Occipital lobe (tissue), 2 donors: ENCODE measurements around the gene SSC4D. TPM values are rescaled to one million over a fixed set of nuclear protein-coding genes. Genes with fewer than 3 reads are reported as not detected.
A peak's percentile ranks its signal among the peaks of the same experiment; 100 is the strongest.
"Not testable (repeated sequence)": the region's sequence is repeated elsewhere in the genome, so short reads cannot be mapped to it uniquely, and the experiment has no call there.

Experiments
- DNase-seq: peaks from one replicate; lab custom pipeline; 2025; lab: John Stamatoyannopoulos, UW
- total RNA-seq: library from RNA; depleted of rRNA; stranded (reverse); fragments of >200 nt; gene quantifications from one replicate; pipeline ENCODE4 v1.2.3, GENCODE V29; 2014

SSC4D gene
- 0.94 TPM for total RNA-seq

DNA sequence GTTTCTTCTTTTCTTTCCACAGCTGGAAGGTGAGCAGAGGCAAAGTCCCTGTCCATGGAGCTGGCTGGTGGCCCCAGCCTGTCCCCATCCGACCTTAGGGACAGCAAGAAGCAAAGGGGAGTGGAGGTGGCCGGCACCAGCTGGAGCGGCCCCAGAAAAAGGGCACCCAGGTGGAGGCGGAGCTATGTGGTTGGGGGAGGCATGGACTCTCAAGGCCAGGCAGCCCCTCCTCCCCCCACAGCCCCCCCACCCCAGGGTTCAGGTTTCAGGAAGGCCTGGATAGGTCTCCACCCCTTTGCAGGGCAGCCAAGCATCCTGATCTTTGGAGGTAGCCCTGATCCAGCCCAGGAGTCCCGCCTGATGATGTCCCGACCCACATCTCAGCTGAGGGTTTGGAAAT, at the start of gene SSC4D:
Gene SSC4D (minus strand): TSS at position 161 of the 400 bp plus-strand sequence. CDS start 5,258 bp downstream, outside the sequence.
- no peak for DNase-seq

DNA sequence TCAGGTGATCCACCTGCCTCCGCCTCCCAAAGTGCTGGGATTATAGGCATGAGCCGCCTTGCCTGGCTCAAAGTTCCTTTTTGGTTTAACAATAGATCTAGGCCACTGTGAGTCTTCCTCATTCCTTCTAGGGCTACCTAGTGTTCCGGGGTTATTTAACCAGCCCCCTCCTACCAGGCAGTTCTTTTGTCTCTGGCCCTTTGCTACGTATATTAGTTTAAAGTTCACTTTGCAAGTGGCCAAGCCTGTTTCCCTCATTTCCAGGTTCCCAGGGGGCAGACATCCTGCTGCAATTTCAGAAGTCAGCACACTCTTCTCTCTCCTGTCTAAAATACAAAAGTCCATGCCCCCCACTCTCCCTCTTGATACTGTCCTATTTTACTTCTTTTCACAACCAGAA, 49.0 kb upstream of the SSC4D start:
- DNase-seq = not testable (repeated sequence)

DNA sequence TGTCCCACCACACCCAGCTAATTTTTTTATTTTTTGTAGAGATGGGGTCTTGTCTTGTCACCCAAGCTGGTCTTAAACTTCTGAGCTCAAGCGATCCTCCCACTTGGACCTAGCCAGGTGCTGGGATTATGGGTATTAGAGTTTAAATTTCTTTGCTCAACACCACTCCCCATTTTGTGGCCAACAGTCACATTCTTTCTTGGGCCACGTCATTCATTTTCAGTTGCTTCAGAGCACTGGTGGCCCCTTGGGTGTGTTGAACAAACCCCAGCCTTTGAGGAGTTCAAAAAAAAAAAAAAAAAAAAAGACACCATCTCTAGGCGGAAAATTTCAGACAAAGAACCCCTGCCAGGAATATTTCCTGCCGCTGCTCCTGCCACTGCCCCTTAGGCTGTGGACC, 47.5 kb upstream of the SSC4D start:
- not testable (repeated sequence) for DNase-seq

DNA sequence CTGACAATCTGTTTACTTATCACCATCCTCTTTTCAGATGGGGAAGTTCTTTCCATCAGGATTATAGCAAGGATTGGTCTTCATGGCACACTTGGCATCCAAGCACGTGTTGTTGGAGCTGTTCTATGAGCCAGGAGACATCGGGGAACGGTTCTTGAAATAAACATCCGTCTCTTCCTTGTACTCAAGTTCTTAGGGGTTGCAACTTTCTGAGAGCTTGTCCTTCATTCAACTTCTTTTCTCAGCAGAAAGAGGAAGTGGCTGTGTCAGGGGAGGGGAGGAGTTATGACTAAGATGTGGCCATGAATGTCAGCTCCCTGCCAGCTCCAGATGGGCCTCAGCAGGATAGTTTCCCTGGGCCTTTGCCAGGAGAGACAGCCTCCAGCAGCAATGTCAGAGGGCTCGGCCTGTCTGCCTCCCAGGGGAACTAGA, 36.1 kb upstream of the SSC4D start:
- DNase-seq = not testable (repeated sequence)

DNA sequence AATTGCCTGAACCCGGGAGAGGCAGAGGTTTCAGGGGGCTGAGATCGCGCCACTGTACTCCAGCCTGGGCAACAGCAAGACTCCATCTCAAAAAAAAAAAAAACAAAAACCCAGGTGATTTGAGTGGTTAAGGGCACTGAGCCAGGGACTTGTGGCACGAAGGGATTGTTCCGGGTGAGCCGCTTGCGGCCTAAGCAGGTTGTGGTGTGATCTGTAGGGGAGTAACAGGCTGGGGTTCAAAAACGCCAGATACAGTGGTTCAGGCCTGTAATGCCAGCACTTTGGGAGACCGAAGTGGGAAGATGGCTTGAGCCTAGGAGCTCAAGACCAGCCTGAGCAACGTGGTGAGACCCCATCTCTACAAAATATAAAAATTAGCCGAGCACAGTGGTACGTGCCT, 34.3 kb upstream of the SSC4D start:
- not testable (repeated sequence) for DNase-seq

DNA sequence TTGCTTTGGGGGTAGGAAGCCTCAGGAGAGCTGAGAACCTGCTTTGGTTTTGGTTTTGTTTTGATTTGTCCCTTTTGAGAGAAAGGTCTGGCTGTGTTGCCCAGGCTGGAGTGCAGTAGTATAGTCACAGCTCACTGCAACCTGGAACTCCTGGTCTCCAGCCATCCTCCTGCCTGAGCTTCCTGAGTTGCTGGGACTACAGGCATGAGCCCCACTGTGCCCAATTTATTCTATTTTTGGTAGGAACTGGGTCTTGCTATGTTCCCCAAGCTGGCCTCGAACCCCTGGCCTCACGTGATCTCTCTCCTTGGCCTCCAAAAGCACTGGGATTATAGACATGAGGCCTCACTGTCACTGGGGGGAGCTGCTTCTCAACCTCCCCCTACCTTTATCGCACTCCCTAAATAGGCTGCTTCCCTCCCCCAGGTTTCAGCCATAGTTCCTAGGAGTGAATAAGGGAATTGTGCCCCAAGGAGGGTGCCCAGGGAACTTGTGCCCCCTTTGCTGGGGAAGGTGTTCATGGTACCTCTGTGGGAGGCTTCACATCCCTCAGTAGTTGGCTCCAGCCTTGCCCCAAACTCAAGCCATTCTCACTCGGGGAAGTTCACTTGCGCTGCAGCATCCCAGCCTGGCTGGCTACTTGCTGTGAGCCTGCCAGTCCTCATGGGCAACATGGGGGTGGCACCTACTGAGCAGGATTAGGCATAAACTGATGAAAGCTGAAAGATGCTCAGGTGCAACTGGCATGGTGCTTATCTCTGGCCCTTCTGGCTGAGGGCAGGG, 33.4 kb upstream of the SSC4D start:
- not testable (repeated sequence) for DNase-seq

DNA sequence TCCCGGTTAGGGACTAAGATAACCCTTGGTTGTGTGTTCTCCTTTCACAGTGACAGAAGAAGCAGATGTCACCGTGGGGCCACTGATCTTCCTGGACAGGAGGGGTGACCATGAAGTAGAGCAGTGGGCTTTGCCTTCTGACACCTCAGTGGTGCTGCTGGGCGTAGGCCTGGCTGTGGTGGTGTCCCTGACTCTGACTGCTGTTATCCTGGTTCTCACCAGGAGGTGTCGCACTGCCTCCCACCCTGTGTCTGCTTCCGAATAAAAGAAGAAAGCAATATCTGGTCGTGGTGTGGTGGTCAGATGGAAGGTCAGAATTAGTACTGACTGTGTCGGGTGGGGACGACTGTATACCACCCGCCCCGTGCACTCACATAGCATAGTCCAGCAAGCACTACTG, 32.3 kb upstream of the SSC4D start:
- not testable (repeated sequence) for DNase-seq

DNA sequence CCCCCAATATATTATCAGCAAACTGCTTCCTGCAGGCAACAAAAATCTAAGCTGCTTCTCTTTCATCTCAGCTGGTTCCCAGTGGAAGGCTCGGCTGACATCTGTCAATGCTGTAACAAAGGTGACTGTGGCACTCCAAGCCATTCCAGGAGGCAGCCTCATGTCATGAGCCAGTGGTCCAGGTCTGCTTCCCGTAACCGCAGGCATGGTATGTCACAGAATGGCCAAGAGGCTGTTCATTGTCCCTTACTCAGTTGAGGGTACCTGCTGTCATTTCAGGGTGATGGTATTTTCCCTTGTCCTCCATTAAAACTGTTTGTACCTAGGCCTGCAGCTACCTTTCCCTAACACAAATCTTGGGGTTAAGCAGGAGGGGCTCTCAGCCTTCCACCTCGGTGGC, 30.9 kb upstream of the SSC4D start:
- not testable (repeated sequence) for DNase-seq

DNA sequence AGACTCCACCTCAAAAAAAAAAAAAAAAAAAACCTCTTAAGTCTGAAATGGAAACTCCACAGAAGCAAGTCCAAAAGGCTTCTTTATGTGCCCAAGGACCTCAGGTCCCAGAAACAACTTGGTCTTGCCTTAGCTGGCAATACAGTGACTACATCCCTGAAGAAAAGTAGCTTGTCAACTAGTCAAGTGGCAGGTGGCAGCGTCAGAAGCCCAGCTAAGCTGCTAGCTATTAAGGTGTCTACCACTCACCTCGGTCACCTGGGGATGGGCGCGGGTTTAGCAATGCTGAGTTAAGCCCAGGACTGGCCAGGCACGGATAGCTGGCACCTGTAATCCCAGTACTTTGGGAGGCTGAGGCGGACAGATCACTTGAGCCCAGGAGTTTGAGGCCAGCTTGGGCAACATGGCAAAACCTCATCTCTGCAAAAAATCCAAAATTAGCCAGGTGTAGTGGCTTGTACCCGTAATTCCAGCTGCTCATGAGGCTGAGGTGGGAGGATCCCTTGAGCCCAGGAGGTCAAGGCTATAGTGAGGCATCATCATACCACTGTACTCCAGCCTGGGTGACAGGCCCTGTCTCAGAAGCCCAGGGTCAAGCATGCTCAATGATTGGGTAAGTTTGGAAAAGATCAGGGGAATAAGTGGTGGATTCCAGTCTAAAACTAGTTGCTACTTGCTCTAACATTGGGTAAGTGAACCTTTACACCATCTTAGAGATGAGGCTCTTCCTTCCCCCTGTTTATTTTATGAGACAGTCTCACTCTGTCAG, 29.8 kb upstream of the SSC4D start:
- DNase-seq = not testable (repeated sequence)

DNA sequence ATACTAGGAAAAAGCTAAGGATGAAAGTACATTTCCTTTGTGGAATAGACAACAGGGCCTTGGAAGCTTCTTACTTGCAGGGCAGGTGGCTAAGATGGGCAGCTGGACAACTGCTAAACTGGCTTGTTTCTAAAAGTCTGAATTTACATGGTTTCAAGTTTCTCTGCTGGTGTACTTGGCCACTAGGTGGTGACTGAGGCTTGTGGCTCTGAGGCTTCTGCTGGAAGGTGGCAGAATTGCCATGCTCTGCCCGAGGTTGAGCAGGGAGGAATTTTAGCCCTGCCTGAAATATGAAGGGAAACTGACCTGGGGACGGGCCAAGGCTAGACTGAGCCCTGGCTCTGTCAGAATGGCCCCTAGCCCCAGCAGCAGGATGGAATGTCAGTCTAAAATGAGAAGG, 28.4 kb upstream of the SSC4D start:
- DNase-seq = peak; percentile 67

DNA sequence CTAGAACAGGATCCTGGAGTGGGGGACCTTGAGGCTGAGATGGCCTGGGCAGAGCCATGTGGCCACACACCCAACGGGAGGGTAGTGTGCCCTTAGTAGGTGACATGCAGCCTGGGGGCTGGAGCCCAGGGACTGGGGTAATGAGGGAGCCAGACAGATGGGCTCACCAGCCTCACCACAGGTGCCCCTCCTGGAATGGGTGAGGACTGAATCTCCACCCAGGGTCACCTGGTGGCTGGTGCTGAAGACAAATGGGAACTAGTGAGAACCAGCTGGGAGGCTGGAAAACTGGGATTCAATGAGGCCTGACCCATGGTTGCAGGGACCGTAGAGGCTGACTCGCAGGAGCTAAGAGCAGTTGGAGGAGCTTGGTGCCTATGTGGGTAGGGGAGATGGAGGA, 21.3 kb upstream of the SSC4D start:
- DNase-seq = no peak

DNA sequence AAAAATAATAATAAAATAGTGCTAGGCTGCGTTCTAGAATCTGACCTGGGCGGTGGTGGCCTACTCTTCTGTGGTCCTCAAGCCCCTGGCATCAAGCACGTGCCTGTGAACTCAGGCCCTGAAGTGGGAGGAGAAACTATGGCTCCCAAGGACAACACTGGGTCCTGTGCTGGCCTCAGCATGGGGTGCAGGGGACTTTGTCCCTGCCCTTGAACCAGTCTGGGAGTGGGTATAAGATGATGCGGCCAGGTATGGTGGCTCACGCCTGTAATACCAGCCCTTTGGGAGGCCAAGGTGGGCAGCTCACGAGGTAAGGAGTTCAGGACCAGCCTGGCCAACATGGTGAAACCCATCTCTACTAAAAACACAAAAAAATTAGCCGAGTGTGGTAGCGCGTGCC, 20.7 kb upstream of the SSC4D start:
- DNase-seq = no peak

DNA sequence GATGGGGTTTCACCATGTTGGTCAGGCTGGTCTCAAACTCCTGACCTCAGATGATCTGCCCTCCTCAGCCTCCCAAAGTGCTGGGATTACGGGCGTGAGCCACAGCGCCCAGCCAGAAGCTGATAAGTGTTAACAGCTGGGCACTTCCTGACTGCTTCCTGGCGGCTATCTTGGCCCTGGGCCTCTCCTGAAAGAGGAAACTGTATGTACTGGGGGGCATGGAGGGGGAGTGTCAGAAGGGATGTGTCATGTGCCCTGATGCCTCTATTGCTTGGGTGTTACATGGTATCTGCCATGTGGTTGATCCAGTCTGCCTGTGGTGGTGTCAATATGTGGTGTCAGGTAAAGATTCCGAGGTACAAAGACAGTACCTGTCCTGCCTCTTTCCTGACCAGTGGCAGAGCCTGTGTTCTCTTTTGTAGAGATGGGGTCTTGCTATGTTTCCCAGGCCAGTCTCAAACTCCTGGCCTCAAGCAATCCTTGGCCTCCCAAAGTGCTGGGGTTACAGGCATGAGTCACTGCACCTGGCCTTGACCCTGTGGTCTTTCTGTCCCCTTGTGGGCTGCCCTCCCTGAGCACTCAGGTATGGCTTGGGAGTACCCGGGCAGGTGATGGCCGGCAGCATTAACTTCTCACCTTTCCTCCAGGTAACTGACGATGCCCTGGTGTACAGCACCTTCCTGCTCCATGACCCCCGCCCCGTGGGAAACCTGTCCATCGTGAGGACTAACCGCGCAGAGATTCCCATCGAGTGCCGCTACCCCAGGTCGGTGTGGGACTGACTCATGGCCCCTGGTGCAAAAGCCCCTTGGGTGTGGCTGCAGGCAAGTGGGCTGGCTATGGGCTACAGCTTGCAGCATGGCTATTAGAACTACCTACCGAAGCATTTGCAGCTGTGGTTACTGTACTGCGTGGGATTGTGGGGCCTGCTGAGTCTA, 19.6 kb upstream of the SSC4D start:
- no peak for DNase-seq

DNA sequence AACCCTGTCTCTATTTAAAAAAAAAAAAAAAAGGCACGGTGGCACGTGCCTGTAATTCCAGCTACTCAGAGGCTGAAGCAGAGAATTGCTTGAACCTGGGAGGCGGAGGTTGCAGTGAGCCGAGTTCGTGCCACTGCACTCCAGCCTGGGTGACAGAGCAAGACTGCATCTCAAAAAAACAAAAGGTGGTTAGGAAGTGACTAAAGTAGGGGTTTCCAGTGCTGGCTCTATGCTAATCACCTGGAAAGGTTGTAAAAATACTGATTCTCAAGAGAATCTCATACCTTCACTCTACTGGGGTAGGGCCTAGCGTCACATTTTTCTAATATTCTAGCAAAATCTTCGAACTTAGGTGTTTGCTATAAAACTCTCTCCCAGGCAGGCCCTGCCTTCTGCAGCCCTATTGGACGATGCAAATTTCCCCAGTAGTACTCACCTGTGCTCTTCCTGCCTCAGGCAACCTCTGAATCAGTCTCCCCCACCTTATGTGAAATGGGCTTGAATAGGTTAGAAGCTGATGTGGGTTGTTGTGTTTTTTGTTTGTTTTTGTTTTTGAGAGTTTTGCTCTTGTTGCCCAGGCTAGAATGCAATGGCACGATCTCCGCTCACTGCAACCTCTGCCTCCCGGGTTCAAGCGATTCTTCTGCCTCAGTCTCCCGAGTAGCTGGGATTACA, 18.8 kb upstream of the SSC4D start:
- no peak for DNase-seq

DNA sequence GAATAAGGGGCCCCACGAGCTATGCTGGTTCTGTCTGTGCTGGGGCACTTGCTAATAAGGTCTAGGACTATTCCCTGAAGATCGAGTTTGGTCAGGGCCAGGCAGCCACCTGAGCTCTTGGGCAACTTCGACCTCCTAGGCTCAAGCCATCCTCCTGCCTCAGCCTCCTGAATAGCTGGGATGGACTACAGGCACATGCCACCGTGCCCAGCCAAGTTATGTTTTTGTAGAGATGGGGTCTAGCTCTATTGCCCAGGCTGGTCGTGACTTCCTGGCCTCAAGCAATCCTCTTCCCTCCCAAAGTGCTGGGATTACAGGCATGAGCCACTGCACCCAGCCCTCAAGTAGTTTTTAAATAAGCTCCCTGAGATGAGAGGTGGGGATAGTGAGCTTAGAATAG, 18.1 kb upstream of the SSC4D start:
- no peak for DNase-seq

DNA sequence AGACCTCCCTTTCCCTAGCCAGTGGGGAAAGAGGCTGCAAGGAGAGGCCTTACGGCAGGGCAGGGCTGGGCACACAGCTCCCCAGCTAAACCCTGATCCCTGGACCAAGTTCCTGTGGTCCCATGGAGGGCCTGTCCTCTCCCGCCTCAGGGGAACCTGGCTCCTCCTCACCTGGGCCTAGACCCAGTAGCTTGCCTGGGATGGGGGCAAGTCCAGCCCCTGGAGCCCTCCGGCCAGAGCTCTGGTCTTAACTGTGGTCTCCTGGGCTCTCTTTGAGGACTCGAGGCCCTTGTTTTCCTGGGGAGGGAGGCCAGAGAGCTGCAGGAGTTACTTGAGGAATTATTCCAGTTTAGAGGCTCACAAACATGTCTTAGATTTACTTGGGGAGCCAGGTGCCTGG, 16.7 kb upstream of the SSC4D start:
- no peak for DNase-seq

DNA sequence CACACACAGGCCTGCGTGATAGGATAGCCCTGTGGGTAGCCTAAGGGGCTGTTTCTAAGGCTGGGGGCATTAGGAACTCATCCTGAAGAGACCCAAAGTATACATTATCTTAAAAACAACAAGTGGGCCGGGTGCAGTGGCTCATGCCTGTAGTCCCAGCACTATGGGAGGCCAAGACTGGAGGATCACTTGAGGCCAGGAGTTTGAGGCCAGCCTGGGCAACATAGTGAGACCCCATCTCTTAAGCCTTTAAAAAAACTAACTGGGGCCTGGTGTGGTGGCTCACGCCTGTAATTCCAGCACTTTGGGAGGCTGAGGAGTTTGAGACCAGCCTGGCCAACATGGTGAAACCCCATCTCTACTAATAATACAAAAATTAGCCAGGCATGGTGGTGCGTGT, 16.1 kb upstream of the SSC4D start:
- DNase-seq = not testable (repeated sequence)

DNA sequence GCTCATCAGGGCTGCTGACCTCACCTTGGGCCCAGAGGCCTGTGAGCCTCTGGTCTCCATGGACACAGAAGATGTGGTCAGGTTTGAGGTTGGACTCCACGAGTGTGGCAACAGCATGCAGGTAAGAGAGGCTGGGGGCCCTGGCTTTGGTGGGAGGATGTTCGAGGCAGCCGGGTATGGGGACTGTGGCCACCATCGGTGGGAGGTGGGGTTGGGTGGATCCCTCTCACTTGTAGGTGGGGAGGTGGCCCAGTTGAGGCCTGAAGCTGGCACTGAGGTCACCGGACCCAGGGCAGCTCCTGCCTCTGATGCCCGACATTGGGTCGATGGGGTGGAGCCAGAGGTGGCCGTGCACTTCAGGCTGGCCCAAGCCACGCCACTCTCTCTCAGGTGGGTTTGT, 15.7 kb upstream of the SSC4D start:
- DNase-seq = no peak

DNA sequence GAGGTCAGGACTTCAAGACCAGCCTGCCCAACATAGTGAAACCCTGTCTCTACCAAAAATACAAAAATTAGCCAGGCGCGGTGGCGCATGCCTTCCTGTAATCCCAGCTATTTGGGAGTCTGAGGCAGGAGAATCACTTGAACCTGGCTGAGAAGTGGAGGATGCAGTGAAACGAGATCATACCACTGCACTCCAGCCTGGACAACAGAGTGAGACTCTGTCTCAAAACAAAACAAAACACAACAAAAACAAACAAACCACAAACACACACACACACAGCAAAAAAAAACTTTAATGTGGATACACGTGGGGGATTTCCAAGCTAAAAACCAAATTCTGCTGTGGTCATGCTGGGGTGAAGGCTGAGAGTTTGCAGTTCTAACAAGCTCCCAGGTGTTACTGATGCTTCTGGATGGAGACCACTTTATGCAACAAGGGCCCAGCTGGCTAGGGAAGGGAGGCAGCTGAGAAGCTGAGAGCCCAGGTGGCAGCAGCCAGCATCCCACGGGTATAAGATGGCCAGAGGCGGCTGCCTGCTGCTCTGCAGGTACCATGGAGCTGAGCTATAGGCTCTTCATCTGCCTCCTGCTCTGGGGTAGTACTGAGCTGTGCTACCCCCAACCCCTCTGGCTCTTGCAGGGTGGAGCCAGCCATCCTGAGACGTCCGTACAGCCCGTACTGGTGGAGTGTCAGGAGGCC, 15.1 kb upstream of the SSC4D start, which contains the start of gene ZP3:
Gene ZP3 (plus strand): TSS at position 538 of the 699 bp plus-strand sequence. CDS start 15 bp downstream, at position 553.
- no peak for DNase-seq
